ENCODE results near the gene ARHGAP42.
"Not testable (repeated sequence)": the region's sequence is repeated elsewhere in the genome, so short reads cannot be mapped to it uniquely, and the experiment has no call there.

The ARHGAP42 gene

DNA sequence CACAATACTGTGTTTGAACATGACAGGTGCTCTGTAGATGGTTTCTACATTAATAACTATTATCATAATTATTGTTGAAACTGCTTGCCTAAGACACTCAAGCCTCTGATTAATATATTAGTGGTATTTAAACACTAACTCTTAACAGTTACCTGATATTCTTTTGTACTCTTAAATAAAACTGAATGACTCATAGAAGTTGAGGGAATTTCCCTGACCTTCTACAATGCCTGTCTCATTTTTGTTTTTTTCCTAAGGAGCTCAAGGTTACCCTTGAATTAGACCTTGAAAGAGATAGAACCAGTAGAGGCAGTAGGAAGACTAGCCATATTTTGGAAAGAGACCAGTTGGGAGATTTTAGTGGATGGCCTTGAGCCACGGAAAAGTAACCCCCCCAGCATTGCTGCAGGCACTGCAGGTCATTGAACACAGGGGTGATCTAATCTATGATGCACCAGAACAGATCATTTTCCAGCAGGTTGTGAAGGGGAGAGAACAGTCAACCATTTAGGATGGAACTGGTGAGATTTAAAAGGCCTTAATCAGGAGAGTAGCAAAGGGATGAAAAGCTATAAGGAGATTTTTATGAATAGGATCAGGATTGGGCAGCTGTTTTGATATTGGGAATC, 294.2 kb downstream of the ARHGAP42 start:
- no peak for DNase-seq

DNA sequence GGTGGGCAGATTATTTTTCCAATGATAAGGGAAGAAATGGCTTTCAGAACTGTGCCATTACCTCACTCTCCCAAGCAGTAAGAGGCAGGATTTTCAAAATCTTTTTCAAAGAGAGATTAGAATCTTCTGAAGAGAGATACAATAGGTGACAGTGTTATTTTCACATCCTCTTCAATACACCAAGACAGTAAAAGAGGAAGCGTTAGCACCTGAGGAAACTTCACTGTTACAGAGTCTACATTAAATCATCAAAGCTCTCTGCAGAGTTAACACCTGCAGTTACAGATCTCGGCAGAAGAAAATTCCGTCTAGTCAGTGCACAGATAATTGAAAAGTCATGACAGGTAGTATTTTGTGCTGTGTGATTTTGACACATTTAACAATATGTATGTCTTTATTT, 297.6 kb downstream of the ARHGAP42 start:
- no peak for DNase-seq

GRCh38 chr11:100990931-100991330, 303.8 kb downstream of the ARHGAP42 start:
- no peak for DNase-seq

DNA sequence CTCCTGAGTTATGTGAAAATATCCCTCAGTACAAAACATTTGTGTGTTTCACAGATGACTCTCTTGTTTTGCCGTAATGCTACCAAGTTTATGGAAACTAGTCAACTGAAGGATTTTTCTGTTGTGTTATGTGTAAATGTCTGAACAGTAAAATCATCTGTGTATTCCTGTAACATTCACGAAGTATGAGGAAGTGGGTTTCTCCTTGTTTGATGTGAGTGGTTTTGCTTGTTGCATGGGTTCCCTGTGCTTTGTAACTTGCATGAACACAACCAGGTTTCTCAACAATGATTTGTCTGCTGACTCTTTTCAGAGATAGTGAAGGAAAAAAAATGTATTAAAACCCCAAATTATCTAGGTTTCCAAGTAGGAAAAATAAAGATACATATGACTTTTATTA, 304.5 kb downstream of the ARHGAP42 start:
- DNase-seq, result no peak

DNA sequence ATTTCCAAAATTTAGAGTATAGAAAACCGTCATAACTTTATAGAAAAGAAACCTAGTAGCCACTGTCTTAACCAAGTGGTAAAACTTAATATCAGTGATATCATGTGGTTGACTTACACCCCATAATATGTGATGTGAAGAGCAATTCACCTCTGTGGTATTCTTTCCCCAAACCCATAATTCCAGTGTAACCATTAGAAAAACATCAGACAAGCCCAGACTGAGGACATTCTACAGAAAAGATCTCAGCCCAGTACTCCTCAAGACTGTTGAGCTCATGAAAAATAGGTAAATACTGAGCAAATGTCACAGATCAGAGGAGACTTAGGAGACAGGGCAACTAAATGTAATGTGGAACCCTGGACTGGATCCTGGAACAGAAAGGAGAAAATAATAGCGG, 307.9 kb downstream of the ARHGAP42 start:
- DNase-seq, result no peak

DNA sequence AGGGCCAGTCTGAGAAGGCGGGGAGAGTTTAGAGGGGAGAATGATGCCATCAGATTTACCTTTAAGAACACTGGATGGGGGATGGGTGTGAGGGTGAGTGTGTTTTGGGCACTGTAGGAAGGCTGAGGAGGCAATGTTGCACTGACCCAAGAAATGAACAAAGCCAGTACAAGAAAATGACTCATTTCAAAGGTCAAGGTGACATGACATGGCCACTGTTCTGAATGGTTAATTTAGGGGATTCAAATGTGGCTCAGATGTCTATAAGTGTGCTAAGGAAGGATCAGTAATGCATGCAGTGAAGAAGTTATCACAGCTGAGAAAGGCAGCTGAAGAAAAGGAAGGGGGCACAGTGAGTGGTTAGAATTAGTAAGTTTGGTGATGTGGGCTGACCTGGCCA, 312.7 kb downstream of the ARHGAP42 start:
- no peak for DNase-seq

DNA sequence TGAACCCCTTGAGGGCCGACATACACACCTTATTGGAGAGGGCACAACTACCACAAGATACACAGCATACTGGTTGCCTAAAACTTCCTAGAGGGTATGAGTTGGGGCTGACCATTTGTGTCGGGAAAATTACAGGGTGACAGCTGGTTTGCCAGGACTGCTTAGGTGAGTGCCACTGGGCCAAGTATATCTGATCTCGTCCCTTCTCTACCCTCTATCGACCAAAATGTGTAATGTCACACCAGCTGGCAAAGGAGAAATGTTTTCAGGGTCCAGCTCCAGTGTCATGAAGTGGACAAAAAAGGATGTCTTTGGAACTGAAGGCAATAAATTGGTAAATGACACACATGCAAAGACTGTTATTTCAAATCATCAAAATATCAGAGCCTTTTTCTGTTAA, 316.4 kb downstream of the ARHGAP42 start:
- no peak for DNase-seq

GRCh38 chr11:101008961-101009689, 322.0 kb downstream of the ARHGAP42 start:
- no peak for DNase-seq

- no peak for DNase-seq
Measured at GRCh38 chr11:101009690-101010055, 322.6 kb downstream of the ARHGAP42 start.

GRCh38 chr11:101010899-101011298, 323.8 kb downstream of the ARHGAP42 start:
- DNase-seq, result no peak

- DNase-seq, result no peak
Measured at GRCh38 chr11:101011881-101012280, 324.8 kb downstream of the ARHGAP42 start.

- not testable (repeated sequence) for DNase-seq
Measured at GRCh38 chr11:101013702-101014101, 326.6 kb downstream of the ARHGAP42 start.

DNA sequence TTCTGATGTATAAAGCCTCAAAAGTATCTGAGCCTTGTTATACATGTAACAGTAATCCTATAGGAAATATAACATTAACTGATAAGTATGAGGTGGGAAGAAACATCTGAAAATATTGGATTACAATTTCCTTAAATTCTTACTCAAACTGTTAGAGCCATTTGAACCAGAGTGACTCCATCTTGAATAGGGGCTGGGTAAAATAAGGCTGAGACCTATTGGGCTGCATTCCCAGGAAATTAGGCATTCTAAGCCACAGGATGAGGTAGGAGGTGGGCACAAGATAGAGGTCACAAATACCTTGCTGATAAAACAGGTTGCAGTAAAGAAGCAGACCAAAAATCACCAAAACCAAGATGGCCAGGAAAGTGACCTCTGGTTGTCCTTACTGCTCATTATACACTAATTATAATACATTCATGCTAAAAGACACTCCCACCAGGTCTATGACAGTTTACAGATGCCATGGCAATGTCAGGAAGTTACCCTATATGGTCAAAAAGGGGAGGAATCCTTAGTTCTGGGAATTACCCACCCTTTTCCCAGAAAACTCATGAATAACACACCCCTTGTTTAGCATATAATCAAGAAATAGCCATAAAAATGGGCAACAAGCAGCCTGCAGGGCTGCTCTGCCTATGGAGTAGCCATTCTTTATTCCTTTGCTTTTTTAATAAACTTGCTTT, 327.7 kb downstream of the ARHGAP42 start:
- DNase-seq, result no peak

DNA sequence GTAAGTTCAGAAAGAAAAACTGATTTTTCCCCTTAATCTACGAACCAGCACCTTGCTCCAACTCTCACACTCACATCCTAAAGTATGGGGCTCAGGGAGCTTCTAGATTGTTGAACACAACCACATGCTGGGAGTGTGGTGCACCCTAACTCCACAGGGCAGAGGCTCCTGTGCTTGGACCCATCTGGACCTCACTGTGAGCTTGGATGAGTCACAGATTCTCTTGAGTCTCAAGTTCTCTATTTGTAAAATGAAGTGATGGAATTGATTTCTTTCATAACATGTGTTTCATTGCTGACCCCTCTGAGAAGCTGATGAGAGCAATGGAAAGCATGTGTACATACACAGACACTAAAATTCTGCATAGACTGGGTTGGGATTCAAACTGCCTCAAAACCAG, 332.8 kb downstream of the ARHGAP42 start:
- no peak for DNase-seq

- DNase-seq, result no peak
Measured at GRCh38 chr11:101022256-101022655, 335.2 kb downstream of the ARHGAP42 start.

- DNase-seq, result no peak
Measured at GRCh38 chr11:101028644-101029043, 341.6 kb downstream of the ARHGAP42 start.

- no peak for DNase-seq
Measured at GRCh38 chr11:101030015-101030414, 342.9 kb downstream of the ARHGAP42 start.

DNA sequence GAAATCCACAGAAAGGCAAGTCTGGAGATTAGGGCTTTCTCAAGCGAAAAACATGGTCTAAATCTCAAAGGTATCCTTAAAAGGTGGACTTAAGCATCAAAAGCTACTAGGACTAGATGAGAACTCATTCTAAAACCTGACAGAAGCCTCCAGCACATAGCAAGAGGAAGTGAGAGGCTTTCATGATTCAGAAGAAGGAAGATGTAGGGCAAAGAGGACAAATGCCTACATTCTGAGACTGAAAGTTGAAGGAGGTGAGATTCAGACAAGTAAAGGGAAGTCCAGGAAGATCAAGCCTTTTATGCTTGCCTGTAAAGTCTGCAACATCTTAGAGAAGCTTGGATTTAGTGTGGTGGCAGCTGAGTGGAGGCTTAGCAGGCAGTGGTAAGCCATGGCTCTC, 343.6 kb downstream of the ARHGAP42 start:
- DNase-seq, result no peak

DNA sequence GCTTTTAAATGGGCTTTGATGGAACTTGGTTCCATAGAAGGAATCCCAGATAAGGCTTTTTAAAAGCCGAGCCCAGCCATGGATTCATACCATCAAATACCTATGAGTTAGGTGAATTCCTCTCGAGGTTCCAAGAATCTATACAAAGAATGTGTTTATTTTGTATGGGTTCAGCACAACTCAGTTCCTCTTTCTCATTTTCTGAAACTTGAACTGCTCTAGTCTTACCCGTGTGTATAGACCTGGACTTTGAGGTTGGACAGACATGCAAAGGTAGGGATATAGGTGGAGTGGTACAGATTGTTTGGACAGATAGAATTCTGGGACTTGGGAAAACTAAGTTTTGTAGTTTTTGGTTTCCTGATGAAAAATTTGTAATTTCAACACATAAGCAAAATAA, 344.6 kb downstream of the ARHGAP42 start:
- DNase-seq, result no peak

DNA sequence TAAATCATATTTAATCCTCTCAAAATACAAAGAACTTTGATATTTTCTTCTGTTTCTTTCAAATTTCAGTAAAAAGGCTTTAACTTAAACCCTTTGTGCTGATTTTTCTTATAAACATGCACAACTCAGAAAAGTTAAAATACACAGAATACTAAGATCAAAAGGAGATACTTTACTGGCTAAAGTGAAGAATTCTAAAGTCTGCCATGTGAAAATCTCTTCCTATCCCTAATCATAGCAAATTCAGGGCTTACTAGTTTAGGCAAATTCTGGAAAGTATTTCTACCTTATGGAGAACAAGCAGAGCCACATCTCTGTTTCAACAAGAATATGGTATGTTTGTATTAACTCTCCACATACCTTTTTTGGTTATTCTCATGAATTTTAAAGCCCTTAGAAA, 345.9 kb downstream of the ARHGAP42 start:
- no peak for DNase-seq

DNA sequence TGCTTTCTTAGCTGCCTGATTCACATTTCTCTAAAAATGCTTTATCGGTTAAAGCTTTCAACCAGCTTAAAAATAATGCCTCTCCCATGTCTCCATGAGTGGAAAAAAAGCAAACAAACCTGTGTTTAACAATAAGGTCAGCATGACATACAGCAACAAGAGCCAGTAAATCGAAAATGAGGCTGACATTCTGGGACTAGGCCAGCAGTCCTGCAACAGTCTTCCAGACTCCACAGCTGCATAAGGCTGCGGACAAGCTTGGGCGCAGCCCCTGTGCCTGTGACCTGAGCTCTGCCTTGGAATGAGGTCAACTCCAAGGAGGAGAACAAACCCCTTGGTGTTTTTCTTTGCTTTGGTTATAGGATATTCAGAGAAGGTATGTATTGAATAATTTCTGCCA, 347.0 kb downstream of the ARHGAP42 start:
- DNase-seq, result no peak

DNA sequence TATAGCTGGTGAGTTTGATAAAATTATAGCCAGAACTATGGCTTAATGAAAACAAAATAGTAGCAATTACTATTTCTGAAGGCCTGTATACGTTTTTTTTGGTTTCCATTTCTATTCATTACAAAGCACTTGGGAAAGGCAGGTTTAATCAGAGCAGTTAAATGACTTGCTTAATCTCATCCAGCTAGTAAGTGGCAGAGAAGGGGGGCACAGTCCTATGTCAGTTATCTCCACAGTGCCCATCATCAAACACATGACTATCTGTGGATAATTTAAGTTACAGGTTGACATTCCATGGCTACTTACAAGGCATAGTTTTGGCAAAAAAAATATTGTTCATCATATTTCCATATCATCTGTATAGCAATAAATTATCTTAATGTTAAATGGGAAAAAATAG, 348.8 kb downstream of the ARHGAP42 start:
- DNase-seq, result no peak

Data from CD4-positive, alpha-beta T cell treated with Interleukin-17A for 4 hours (primary cell).